HepG2 (cell line): ENCODE results near the gene TMEM134.

ENCODE experiments used
- CAMTA2 ChIP-seq: sonication (generic); formaldehyde crosslinking; IDR thresholded peaks from 2 replicates; pipeline ENCODE4 v1.4.0; 2020; ENCODE audit warnings: mild to moderate bottlenecking, missing genetic modification reagents, borderline replicate concordance
- NFATC3 ChIP-seq: sonication (generic); formaldehyde crosslinking; IDR thresholded peaks from 2 replicates; pipeline ENCODE4 v1.5.1; 2020; ENCODE audit warnings: mild to moderate bottlenecking, missing genetic modification reagents
- SNAPC2 ChIP-seq: sonication (generic); formaldehyde crosslinking; IDR thresholded peaks from 2 replicates; pipeline ENCODE4 v1.8.1; 2022; ENCODE audit warnings: mild to moderate bottlenecking, missing genetic modification reagents
- ZNF747 ChIP-seq: sonication (generic); formaldehyde crosslinking; IDR thresholded peaks from 2 replicates; pipeline ENCODE4 v1.8.1; 2023; ENCODE audit warnings: missing genetic modification reagents, mild to moderate bottlenecking, borderline replicate concordance
- ZNF776 ChIP-seq: sonication (generic); formaldehyde crosslinking; IDR thresholded peaks from 2 replicates; pipeline ENCODE4 v1.4.0; 2020; ENCODE audit warnings: mild to moderate bottlenecking, missing genetic modification reagents
- TF ChIP-seq, protein P1 (sequence below): sonication (generic); formaldehyde crosslinking; IDR thresholded peaks from 2 replicates; pipeline ENCODE4 v1.8.1; 2023; ENCODE audit warnings: missing genetic modification reagents, inconsistent platforms, borderline replicate concordance
- TF ChIP-seq, protein P2 (sequence below): sonication (generic); formaldehyde crosslinking; conservative IDR thresholded peaks from 2 replicates; pipeline ENCODE4 v1.4.0; 2020; ENCODE audit warnings: missing genetic modification reagents
- TF ChIP-seq, protein P3 (sequence below): sonication (generic); formaldehyde crosslinking; IDR thresholded peaks from 2 replicates; pipeline ENCODE4 v1.5.0; 2020; ENCODE audit warnings: mild to moderate bottlenecking, missing genetic modification reagents, moderate library complexity

DNA sequence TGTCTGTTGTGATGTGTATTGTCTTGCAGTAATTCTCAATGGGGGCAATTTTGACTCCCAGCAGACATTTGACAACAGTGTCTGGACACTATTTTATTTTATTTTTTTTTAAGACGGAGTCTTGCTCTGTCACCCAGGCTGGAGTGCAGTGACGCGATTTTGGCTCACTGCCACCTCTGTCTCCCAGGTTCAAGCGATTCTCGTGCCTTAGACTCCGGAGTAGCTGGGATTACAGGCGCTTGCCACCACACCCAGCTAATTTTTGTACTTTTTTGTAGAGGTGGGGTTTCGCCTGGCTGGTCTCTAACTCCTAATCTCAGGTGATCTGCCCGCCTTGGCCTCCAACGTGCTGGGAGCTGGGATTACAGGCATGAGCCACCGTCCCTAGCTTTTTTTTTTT is 39.3 kb downstream of the TMEM134 start:
- TF ChIP-seq, protein P1, sequence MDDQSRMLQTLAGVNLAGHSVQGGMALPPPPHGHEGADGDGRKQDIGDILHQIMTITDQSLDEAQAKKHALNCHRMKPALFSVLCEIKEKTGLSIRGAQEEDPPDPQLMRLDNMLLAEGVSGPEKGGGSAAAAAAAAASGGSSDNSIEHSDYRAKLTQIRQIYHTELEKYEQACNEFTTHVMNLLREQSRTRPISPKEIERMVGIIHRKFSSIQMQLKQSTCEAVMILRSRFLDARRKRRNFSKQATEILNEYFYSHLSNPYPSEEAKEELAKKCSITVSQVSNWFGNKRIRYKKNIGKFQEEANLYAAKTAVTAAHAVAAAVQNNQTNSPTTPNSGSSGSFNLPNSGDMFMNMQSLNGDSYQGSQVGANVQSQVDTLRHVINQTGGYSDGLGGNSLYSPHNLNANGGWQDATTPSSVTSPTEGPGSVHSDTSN = no peak
- TF ChIP-seq ZNF747 (no peak), ZNF776 (no peak), CAMTA2 (CRISPR knock-in tag) (no peak), NFATC3 (no peak), SNAPC2 (CRISPR knock-in tag) (no peak)
- TF ChIP-seq, protein P2, sequence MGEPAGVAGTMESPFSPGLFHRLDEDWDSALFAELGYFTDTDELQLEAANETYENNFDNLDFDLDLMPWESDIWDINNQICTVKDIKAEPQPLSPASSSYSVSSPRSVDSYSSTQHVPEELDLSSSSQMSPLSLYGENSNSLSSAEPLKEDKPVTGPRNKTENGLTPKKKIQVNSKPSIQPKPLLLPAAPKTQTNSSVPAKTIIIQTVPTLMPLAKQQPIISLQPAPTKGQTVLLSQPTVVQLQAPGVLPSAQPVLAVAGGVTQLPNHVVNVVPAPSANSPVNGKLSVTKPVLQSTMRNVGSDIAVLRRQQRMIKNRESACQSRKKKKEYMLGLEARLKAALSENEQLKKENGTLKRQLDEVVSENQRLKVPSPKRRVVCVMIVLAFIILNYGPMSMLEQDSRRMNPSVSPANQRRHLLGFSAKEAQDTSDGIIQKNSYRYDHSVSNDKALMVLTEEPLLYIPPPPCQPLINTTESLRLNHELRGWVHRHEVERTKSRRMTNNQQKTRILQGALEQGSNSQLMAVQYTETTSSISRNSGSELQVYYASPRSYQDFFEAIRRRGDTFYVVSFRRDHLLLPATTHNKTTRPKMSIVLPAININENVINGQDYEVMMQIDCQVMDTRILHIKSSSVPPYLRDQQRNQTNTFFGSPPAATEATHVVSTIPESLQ (CRISPR knock-in tag) = no peak
- TF ChIP-seq, protein P3, sequence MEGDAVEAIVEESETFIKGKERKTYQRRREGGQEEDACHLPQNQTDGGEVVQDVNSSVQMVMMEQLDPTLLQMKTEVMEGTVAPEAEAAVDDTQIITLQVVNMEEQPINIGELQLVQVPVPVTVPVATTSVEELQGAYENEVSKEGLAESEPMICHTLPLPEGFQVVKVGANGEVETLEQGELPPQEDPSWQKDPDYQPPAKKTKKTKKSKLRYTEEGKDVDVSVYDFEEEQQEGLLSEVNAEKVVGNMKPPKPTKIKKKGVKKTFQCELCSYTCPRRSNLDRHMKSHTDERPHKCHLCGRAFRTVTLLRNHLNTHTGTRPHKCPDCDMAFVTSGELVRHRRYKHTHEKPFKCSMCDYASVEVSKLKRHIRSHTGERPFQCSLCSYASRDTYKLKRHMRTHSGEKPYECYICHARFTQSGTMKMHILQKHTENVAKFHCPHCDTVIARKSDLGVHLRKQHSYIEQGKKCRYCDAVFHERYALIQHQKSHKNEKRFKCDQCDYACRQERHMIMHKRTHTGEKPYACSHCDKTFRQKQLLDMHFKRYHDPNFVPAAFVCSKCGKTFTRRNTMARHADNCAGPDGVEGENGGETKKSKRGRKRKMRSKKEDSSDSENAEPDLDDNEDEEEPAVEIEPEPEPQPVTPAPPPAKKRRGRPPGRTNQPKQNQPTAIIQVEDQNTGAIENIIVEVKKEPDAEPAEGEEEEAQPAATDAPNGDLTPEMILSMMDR = no peak
